Jurkat, Clone E6-1 (cell line): ENCODE results near the gene PCAT6.

ENCODE experiments used
- DNase-seq: peaks from one replicate; pipeline ENCODE4 v3.0.0-alpha.2; 2011; ENCODE audit warnings: low read depth, low spot score
- H3K4me3 ChIP-seq: 2 replicates; pipeline ENCODE4 v1.5.1; 2011; ENCODE audit warnings: mild to moderate bottlenecking, low read length, control low read depth, moderate library complexity

The PCAT6 gene

DNA sequence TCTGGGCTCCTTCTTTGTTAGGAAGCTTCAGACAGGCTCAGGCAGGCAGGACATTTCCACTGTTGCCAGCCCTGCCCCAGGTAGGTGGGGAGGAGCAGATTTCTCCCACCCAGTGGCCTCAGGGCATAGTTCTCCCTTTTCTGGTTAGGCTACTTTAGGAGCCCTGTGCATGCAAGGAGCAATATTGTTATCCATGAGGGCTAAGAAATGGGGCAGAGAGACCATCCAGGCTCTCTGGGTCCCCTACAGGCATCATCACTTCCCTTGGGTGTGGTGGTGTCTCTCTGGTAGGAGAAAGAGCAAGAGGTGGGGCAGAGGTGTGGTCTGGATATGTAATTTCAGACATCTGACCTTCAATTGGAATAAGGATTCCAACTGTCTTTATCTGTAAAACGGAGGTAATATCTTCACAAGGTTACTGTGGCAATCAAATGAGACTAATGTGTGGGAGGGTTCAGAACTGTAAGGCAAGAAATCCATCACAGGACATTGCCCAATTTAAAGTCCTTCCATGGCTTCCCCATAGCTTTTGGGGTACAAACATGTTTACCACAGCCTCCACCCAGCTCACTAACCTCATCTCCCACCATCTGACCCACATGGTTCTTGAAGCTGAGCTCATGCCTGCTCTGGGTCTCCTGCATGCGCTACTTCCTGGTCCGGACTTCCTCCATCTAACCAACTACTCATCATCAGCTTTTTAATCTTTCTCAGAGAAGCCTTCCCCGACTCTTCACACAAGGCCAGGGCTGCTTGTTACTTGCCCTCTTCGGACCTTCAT, 26.1 kb downstream of the PCAT6 start:
- H3K4me3 ChIP-seq, result no peak overlapping the region
- DNase-seq, result no peak

DNA sequence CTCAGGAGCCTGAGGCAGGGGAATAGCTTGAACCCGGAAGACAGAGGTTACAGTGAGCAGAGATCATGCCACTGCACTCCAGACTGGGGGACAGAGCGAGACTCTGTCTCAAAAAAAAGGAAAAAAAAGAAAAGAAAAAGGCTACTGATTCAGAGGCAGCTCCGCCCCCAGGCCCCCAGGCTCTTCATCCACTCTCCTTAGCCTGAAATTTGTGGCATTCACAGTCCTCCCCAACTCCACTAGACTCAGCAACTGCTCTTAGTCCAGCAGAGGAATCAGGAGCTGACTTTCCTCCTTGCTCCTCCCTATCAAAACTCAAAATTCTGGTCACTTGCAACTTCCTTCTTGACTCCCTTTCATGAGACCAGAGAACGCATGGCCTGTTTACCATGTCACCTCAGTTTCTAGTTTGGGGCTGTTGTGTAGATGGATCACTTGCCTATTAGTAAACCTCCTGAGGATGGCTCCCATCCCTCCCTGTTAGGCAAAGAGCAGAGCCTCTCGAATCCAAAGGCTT, 27.1 kb downstream of the PCAT6 start:
- no peak overlapping the region for H3K4me3 ChIP-seq
- DNase-seq, result no peak

DNA sequence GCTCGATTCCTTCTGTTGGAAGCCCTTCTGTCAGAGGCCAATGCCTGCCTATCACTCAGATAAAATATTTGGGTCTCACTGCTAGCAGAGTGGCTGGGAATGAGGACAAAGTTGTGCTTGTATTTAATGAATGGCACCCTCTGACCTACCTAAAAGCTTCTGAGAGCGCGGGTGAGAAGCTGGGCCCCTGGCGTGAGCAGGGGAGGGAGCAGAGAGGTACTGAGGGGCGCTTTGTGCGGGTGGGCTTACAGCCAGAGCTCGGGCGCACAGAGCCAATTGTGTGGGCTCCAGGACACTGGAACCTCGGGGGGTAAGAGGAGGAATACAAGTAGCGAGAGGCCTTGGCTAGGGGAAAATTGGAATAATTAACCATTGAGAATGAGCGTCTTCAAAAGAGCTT, 32.3 kb downstream of the PCAT6 start:
- no peak overlapping the region for H3K4me3 ChIP-seq
- DNase-seq, result no peak

DNA sequence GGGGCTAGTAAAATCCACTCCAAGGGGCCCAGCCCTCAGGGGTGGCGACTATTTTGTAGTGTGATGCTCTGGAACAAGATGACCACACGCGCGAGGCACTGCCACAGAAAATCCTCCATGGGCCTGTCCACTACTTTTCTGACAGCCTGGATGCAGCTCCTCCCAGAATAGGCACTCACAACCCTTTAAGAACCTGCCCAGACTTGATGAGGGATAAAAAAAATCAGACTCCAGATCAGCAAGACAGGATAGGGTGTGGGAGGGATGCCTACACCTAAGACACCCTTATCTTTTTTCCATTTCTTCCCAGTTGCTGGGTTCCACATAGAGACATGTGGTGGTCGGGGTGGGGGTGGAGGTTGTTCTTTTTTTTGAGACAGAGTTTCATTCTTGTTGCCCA, 33.5 kb downstream of the PCAT6 start:
- no peak for DNase-seq
- no peak overlapping the region for H3K4me3 ChIP-seq

DNA sequence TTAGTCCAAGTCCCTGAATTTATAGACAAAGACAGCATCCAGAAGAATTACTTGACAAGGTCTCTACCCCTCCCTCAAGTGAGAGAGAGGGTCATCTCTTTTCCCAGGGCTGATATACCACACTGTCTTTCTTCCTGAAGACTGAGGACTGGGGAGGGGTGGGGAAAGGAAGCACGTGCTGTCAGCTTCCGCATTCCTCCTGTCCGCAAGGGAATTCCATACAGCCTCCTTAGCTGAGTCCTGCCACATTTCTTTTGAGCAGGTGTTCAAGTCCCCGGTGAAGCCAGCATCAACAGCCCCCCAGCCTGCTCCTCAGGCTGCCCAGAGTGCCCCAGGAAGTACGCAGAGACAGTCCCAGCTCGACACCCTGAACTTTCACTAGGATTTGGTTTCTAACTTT, 34.2 kb downstream of the PCAT6 start:
- DNase-seq, result no peak
- H3K4me3 ChIP-seq, result no peak overlapping the region

DNA sequence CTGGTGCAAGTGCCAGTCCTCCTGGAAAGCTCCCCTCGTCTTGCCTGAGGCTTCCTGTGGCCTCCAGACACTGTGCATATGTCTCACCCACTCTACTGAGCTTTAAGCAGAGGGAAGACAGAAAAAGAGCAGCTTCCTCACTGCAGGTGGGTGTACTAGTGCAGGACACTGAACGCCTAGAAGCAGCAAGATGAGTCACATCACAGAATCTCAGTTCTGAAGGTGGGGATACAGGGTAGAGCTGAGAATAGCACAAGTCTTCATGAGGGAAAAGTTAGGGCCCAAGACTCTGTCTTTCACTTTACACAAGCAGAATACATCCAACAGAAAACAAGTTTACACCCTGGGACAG, 37.4 kb downstream of the PCAT6 start:
- no peak for DNase-seq
- H3K4me3 ChIP-seq, result no peak overlapping the region

DNA sequence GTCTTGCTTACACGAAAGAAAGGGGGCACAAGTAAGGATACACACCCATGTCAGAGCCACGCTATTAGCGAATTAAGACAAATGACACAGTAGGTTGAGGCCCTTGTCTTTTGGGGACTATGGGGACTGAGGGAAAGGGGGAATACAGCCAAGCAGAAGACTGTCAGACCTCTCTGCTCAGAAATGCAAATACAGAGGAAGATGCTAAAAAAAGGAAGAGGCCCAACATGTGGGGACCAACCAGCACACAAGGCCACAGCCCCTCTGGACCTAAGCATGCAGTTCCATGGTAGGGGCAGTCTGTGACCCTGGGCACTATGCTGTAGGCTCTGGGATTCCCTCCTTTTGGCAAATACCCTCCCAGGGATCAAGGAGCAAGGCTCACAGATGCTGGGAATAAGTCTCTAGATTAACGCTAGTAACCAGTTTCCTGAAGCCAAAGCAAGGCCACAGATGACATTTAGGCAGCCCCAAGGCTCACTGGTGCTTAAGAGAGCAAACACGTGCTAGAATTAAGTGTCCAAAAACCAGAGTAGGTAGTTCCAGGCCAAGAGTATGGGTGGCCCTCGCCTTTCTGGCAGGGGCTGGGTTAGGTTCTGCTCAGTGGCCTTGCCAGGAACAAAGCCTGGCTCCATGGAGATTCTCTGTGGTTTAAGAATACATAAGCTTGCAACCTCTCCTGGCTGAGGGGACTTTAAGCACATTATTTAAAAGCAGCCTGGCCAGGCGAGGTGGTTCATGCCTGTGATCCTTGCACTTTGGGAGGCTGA, 40.0 kb downstream of the PCAT6 start:
- no peak overlapping the region for H3K4me3 ChIP-seq
- DNase-seq, result no peak

DNA sequence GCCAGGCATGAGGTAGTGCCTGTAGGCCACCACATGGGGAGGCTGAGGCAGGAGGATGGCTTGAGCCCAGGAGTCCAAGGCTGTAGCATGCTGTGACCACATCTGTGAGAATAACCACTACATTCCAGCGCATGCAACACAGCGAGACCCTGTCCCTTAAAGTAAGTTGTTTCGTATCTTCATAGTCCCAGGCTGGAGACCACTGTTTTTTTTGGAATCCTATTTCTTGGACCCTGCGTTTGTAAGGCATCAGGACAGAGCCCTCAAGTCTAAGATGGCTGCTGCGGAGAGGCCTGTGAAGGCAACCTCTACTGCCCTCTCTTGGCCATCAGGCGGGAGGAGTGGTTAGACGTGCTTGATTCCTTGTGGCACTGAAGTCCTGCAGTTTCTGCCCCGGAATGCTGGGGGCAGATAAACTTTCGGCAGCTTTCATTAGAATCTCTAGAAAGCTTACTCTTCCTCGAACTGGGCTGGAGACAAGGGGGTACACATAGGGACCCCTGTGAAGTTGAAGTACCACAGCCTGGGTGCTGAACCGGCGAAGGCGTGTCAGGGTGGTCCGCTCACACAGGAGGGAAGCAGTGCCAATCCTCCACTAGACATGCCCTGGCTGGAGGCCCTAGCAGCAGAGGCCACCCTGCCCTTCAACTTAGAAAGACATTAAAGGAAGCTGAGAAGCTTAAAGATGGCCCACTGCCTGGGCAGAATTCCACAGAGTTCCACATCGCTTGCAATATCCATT, 41.6 kb downstream of the PCAT6 start:
- no peak overlapping the region for H3K4me3 ChIP-seq
- peak; percentile 59 for DNase-seq

DNA sequence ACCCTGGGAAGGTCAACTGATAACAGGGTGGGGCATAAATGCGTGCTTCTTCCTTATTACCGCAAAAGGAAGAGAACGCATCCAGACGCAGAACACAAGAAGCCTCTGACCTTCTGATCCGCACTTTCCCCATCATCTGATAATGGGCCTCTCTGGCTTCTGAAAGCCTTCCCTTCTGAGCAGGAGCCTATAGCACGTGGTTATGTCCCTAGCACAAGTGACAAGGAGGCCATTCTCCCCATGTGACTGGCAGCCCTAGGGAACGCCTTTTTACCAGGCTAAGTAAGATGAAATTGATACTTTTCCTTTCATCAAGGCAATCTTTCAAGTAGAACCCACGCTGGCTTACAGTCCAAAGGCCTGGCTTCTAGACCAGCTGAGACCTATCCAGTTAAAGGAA, 44.0 kb downstream of the PCAT6 start:
- no peak for DNase-seq
- H3K4me3 ChIP-seq, result no peak overlapping the region

DNA sequence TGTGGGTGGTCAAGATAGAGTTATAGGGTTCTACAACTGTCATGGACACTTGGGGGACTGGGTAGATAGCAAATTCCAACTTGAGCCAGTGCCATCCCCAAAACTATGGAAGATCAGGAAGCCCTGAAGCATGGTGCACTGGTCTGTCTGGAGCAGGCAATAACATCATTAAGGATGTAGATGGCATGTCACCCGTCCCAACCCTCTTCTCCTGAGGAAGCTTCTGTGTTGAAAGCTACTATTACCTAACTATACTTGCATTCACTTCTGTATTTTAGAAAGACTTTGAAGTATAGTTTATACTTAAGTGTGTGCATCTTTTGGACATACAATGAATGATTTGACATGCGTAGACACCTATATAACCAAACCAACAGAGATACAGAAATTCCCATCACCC, 45.3 kb downstream of the PCAT6 start:
- no peak for DNase-seq
- H3K4me3 ChIP-seq, result no peak overlapping the region

DNA sequence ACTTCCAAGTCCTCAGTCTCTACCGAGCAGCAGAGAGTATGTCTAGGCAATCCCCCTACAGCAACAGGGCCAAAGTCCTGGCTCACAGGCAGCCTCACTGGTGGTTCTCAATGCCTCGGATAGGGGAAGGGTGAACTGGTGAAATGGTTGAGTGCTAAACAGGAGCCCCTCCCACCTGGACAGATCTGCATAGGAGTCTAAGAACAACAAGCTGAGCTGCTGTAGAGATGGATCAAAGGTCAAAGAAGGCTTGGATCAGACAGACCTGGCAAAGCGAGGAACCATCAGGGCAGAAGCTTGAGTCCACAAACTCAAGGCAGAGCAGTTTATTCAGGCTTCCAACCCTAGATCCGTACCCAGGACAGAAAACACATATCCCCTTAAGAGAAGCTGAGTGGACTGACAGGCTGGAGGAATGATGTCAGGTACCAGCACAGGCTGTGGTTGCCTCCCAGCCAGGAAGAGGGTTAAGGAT, 46.4 kb downstream of the PCAT6 start:
- no peak for DNase-seq
- H3K4me3 ChIP-seq, result no peak overlapping the region

DNA sequence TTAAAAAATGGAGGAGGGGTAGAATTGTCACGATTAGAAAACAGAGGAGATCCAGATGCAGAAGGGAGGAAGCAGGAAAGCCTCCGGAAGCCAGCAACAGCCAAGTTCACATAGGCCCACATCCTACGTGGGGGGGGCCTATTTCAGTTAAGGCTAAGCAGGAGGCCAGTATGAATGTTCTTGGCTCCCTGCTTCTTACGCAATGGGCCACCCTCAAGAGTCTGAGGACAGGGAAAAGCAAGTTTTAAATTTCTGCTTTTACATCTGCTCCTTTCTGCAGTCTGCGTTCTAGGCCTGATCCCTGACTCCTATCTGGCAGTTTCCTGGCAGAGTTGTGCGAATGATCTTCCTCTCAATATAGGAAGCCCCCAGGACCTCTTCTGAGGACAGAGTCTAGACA, 47.6 kb downstream of the PCAT6 start:
- DNase-seq, result no peak
- H3K4me3 ChIP-seq, result no peak overlapping the region

DNA sequence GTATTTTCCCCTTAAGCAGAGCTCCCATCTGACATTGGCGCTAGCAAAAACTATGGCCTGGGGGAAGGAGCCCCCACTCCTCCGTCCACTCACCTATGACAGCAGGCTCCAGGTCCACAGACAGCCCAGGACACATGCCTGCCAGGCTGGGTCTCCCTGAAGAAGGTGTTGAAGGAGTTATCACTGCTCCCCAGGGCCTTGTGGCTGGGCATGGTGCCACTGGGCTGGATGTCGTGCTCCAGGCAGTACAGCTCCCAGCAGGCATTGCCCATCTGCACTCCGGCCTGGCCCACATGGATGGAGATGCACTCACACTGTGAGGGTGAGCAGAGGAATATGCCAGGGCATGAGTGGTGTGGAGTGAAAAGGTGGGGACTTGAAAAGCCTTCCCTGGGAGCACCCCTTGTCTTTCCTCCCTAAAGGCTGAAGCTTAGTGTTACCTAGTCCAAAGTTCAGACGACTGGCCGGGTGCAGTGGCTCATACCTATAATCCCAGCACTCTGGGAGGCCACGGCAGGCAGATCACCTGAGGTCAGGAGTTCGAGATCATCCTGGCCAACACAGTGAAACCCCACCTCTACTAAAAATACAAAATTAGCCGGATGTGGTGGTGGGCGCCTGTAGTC, 48.1 kb downstream of the PCAT6 start:
- no peak for DNase-seq
- no peak overlapping the region for H3K4me3 ChIP-seq

DNA sequence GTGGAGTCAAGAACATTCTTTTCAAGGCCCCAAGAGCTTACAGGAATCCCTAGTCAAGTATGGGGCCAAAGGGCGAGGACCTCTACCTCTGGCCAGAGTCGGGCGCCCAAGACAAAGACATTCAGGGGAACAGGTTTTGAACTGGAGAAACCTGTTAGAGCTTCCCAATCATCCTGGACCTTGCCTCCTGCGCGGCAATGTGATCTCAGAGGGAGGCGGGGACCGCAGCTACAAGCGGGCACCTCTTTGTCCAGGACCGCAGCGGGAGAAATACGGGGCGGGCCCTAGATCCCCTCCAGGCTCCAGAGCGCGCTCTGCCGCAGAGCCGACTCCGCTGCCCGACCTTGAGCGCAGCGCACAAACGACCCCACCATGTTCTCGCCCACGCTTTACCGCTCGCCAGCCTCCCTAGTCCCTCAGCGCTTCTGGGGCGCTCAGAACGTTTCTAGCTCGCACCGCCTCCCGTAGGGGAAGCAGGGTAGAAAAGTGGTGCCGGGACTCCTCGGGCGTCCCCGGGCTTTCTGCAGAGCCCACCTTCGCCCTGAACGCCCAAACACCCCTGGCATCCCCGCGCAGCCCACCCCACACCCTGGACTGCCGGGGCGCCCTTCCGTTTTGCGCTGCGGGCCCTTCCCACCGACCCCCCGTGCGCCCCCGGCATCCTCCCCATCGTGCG, 50.1 kb downstream of the PCAT6 start:
- no peak for DNase-seq
- no peak overlapping the region for H3K4me3 ChIP-seq
